ENCODE measurements around the gene TMEM62. TPM values are rescaled to one million over a fixed set of nuclear protein-coding genes. Genes with fewer than 3 reads are reported as not detected.

The TMEM62 gene
- total RNA-seq, 1 experiment from 2014 or later, result 7.2 TPM

- no peak overlapping the region for H3K23ac ChIP-seq (ENCODE audit: insufficient read length, low read depth, low read length)
- no peak overlapping the region for H3T11ph ChIP-seq (ENCODE audit: low read length)
- TF ChIP-seq CTCF (conservative IDR thresholded peaks at IDR 0.05), result no peak
- no peaks in the 10 kb centered on the region for H3K79me2 ChIP-seq (ENCODE audit: insufficient read depth, low read length)
- no peaks in the 10 kb centered on the region; the same call in 1 of the 2 replicates for H3K4me1 ChIP-seq (ENCODE audit: insufficient read depth, low read length)
- H3K4me1 Mint-ChIP-seq, result peaks cover 19 to 21% of the 10 kb centered on the region in 2 experiments
- no peak overlapping the region for H3K27ac ChIP-seq (ENCODE audit: insufficient read length, low read depth, low read length)
- H2BK20ac ChIP-seq (ENCODE audit: low read depth, low read length, poor library complexity, severe bottlenecking), result no peak overlapping the region
- WGBS (ENCODE audit: extremely low coverage, insufficient read length, low lambda C conversion rate), result no CpG with 5 or more reads among the region's 3 CpGs
- H3K14ac ChIP-seq (ENCODE audit: insufficient read depth, low read length), result no peak overlapping the region
- H3K27me3 Mint-ChIP-seq (ENCODE audit: low read depth), result peaks cover 34% of the 10 kb centered on the region
- H3K4ac ChIP-seq (ENCODE audit: low read depth, low read length), result no peak overlapping the region
- H4K91ac ChIP-seq (ENCODE audit: insufficient read length, low read depth, low read length), result no peak overlapping the region
- H2BK15ac ChIP-seq (ENCODE audit: low read depth, low read length), result no peak overlapping the region
- no peak overlapping the region for H3K27ac Mint-ChIP-seq
- no peak overlapping the region for H2BK5ac ChIP-seq (ENCODE audit: insufficient read length, low read length)
- peaks cover 6% of the 10 kb centered on the region for H3K23me2 ChIP-seq (ENCODE audit: insufficient read length, low read depth, low read length, poor library complexity, severe bottlenecking)
- H3K4me3 Mint-ChIP-seq, result peak overlapping the region in 1 of 2 experiments; percentile 2; a peak in 1 of 5 replicates
- H4K5ac ChIP-seq (ENCODE audit: insufficient read length, low read depth, low read length), result no peak overlapping the region
- no peak overlapping the region for H4K8ac ChIP-seq (replicated peaks; ENCODE audit: insufficient read length, low read depth, low read length)
- no peaks in the 10 kb centered on the region for H4K20me1 ChIP-seq (ENCODE audit: control insufficient read depth, insufficient read depth, insufficient read length)
- no peak overlapping the region for H3K4me2 ChIP-seq (ENCODE audit: insufficient read depth, insufficient read length, low read length)
- no peaks in the 10 kb centered on the region; a peak in 1 of 5 replicates for H3K9me3 Mint-ChIP-seq
- H3K56ac ChIP-seq (ENCODE audit: insufficient read length, low read depth, low read length), result no peak overlapping the region
- H2BK12ac ChIP-seq (ENCODE audit: insufficient read length, low read depth, low read length), result no peak overlapping the region
- DNase-seq, result no peak
- peaks cover 7% of the 10 kb centered on the region; the same call in 1 of the 2 replicates for H3K27me3 ChIP-seq (ENCODE audit: insufficient read depth, low read length)
- H3K9me3 ChIP-seq (ENCODE audit: control insufficient read depth, low read depth, low read length), result no peaks in the 10 kb centered on the region
- no peak overlapping the region for H3K9ac ChIP-seq (ENCODE audit: extremely low read depth, insufficient read length, low read length)
- H2BK120ac ChIP-seq (ENCODE audit: low read depth, low read length, poor library complexity, severe bottlenecking), result no peak overlapping the region
- H3K18ac ChIP-seq (ENCODE audit: insufficient read length, low read depth, low read length), result no peak overlapping the region
- H3K79me1 ChIP-seq (ENCODE audit: insufficient read depth, low read depth, low read length, poor library complexity, severe bottlenecking), result no peaks in the 10 kb centered on the region
- H2AK5ac ChIP-seq (ENCODE audit: insufficient read length, low read length), result no peak overlapping the region
- no peak overlapping the region for H2AFZ ChIP-seq (ENCODE audit: low read length)
- peaks cover 0 to 26% (median 2%) of the 10 kb centered on the region in 3 experiments; a peak in 3 of 7 replicates for H3K36me3 Mint-ChIP-seq (ENCODE audit: insufficient read depth in 1 of 3, low read depth in 3 of 3)
Observed at GRCh38 chr15:43135351-43135750, 2.0 kb downstream of the TMEM62 start.

All from H9 (cell line).